ENCODE measurements around the gene ARHGAP15. TPM values are rescaled to one million over a fixed set of nuclear protein-coding genes. Genes with fewer than 3 reads are reported as not detected.

Gene ARHGAP15
- total and polyA plus RNA-seq, 4 experiments from 2014 or later: 218 to 524 (median 365) TPM

- peak overlapping the region in 2 of 7 donors; percentile 16 to 48 for H3K27ac Mint-ChIP-seq
- H3K4me3 Mint-ChIP-seq: no peak overlapping the region
- Histone ChIP-seq H3K27ac (ENCODE audit: low read depth, low read length) (no peak overlapping the region), H3K4me3 (ENCODE audit: low read length in 2 of 2) (no peak overlapping the region), H3K27me3 (ENCODE audit: insufficient read depth, low read length) (no peaks in the 10 kb centered on the region), H3K9me3 (ENCODE audit: control insufficient read depth in 1 of 2, low read length in 2 of 2) (no peaks in the 10 kb centered on the region), H3K4me1 (ENCODE audit: insufficient read depth, low read length) (no peaks in the 10 kb centered on the region), H3K36me3 (ENCODE audit: insufficient read depth, low read length) (peaks cover 44% of the 10 kb centered on the region)
- DNase-seq: no peak
- ChIA-PET POLR2A (ENCODE audit: partially characterized antibody) (no interaction called here), CTCF (ENCODE audit: partially characterized antibody) (no interaction called here)
- H3K36me3 Mint-ChIP-seq: peaks cover 84% of the 10 kb centered on the region in 2 donors
- intact Hi-C loops (cut with micrococcal nuclease): no loop called here
- H3K27me3 Mint-ChIP-seq: no peaks in the 10 kb centered on the region
- H3K4me1 Mint-ChIP-seq: peaks cover 11 to 22% (median 17%) of the 10 kb centered on the region in 4 donors
- H3K9me3 Mint-ChIP-seq: peaks cover 0 to 2% (median 0%) of the 10 kb centered on the region in 8 donors
These were observed 573.7 kb downstream of the ARHGAP15 start for GRCh38 chr2:143702931-143703330.

GRCh38 chr2:143704451-143705106 lies 575.4 kb downstream of the ARHGAP15 start:
- DNase-seq: no peak
- H3K27ac ChIP-seq (ENCODE audit: low read depth, low read length): no peak overlapping the region
- ChIA-PET POLR2A (ENCODE audit: partially characterized antibody) (no interaction called here), CTCF (ENCODE audit: partially characterized antibody) (no interaction called here)
- H3K27me3 Mint-ChIP-seq: no peaks in the 10 kb centered on the region
- H3K4me3 ChIP-seq (ENCODE audit: low read length in 2 of 2): no peak overlapping the region
- H3K27ac Mint-ChIP-seq: peak overlapping the region; percentile 5 to 63 (median 51)
- no peaks in the 10 kb centered on the region for H3K27me3 ChIP-seq (ENCODE audit: insufficient read depth, low read length)
- intact Hi-C loops (cut with micrococcal nuclease): no loop called here
- H3K9me3 Mint-ChIP-seq: peaks cover 0 to under 1% (median 0%) of the 10 kb centered on the region in 8 donors
- H3K4me3 Mint-ChIP-seq: peak overlapping the region in 1 of 8 donors; percentile 1
- no peaks in the 10 kb centered on the region for H3K9me3 ChIP-seq (ENCODE audit: control insufficient read depth in 1 of 2, low read length in 2 of 2)
- no peaks in the 10 kb centered on the region for H3K4me1 ChIP-seq (ENCODE audit: insufficient read depth, low read length)
- peaks cover 15 to 23% (median 17%) of the 10 kb centered on the region in 4 donors for H3K4me1 Mint-ChIP-seq
- H3K36me3 ChIP-seq (ENCODE audit: insufficient read depth, low read length): peaks cover 44% of the 10 kb centered on the region
- peaks cover 83 to 90% of the 10 kb centered on the region in 2 donors for H3K36me3 Mint-ChIP-seq

GRCh38 chr2:143705108-143705707 lies 576.0 kb downstream of the ARHGAP15 start:
- peaks cover 16 to 30% (median 19%) of the 10 kb centered on the region in 4 donors for H3K4me1 Mint-ChIP-seq
- DNase-seq: no peak
- Histone ChIP-seq H3K9me3 (ENCODE audit: control insufficient read depth in 1 of 2, low read length in 2 of 2) (no peaks in the 10 kb centered on the region), H3K4me1 (ENCODE audit: insufficient read depth, low read length) (no peaks in the 10 kb centered on the region), H3K27ac (ENCODE audit: low read depth, low read length) (no peak overlapping the region), H3K36me3 (ENCODE audit: insufficient read depth, low read length) (peaks cover 44% of the 10 kb centered on the region), H3K4me3 (ENCODE audit: low read length in 2 of 2) (no peak overlapping the region), H3K27me3 (ENCODE audit: insufficient read depth, low read length) (no peaks in the 10 kb centered on the region)
- H3K27ac Mint-ChIP-seq: peak overlapping the region in 2 of 7 donors; percentile 43 to 44
- intact Hi-C loops (cut with micrococcal nuclease): no loop called here
- CTCF ChIA-PET (ENCODE audit: partially characterized antibody): interaction anchor here (1.6 kb wide), 1 partner anchor 13 kb away, joined by 4 read pairs; no protein-coding TSS in a partner anchor
- peaks cover 83 to 90% of the 10 kb centered on the region in 2 donors for H3K36me3 Mint-ChIP-seq
- H3K9me3 Mint-ChIP-seq: peaks cover 0 to 6% (median 4%) of the 10 kb centered on the region in 8 donors
- no peaks in the 10 kb centered on the region for H3K27me3 Mint-ChIP-seq
- POLR2A ChIA-PET (ENCODE audit: partially characterized antibody): no interaction called here
- no peak overlapping the region for H3K4me3 Mint-ChIP-seq

- peaks cover 88 to 92% of the 10 kb centered on the region in 2 donors for H3K36me3 Mint-ChIP-seq
- H3K4me3 Mint-ChIP-seq: no peak overlapping the region
- POLR2A ChIA-PET (ENCODE audit: partially characterized antibody): no interaction called here
- no peak for DNase-seq
- no peaks in the 10 kb centered on the region for H3K4me1 ChIP-seq (ENCODE audit: insufficient read depth, low read length)
- no peaks in the 10 kb centered on the region for H3K9me3 ChIP-seq (ENCODE audit: control insufficient read depth in 1 of 2, low read length in 2 of 2)
- H3K27me3 Mint-ChIP-seq: no peaks in the 10 kb centered on the region
- peaks cover 5 to 17% (median 7%) of the 10 kb centered on the region in 8 donors for H3K9me3 Mint-ChIP-seq
- H3K27ac ChIP-seq (ENCODE audit: low read depth, low read length): no peak overlapping the region
- intact Hi-C loops (cut with micrococcal nuclease): no loop called here
- H3K4me3 ChIP-seq (ENCODE audit: low read length in 2 of 2): no peak overlapping the region
- CTCF ChIA-PET (ENCODE audit: partially characterized antibody): interaction anchor here (1.6 kb wide), 1 partner anchor 12 kb away, joined by 4 read pairs; no protein-coding TSS in a partner anchor
- peaks cover 46% of the 10 kb centered on the region for H3K36me3 ChIP-seq (ENCODE audit: insufficient read depth, low read length)
- no peak overlapping the region for H3K27ac Mint-ChIP-seq
- H3K27me3 ChIP-seq (ENCODE audit: insufficient read depth, low read length): no peaks in the 10 kb centered on the region
- H3K4me1 Mint-ChIP-seq: peaks cover 16 to 40% (median 21%) of the 10 kb centered on the region in 4 donors
These were observed 577.1 kb downstream of the ARHGAP15 start for GRCh38 chr2:143706354-143706753.

- Mint-ChIP-seq H3K4me1 (peaks cover 28 to 57% (median 30%) of the 10 kb centered on the region in 4 donors), H3K27me3 (no peaks in the 10 kb centered on the region), H3K9me3 (peaks cover 6 to 17% (median 9%) of the 10 kb centered on the region in 8 donors), H3K4me3 (no peak overlapping the region), H3K36me3 (peaks cover 88 to 96% of the 10 kb centered on the region in 2 donors), H3K27ac (peak overlapping the region in 2 of 7 donors; percentile 10 to 14)
- H3K4me3 ChIP-seq (ENCODE audit: low read length in 2 of 2): no peak overlapping the region
- no peak for DNase-seq
- POLR2A ChIA-PET (ENCODE audit: partially characterized antibody): no interaction called here
- CTCF ChIA-PET (ENCODE audit: partially characterized antibody): no interaction called here
- no peak overlapping the region for H3K27ac ChIP-seq (ENCODE audit: low read depth, low read length)
- H3K36me3 ChIP-seq (ENCODE audit: insufficient read depth, low read length): peaks cover 38% of the 10 kb centered on the region
- no peaks in the 10 kb centered on the region for H3K27me3 ChIP-seq (ENCODE audit: insufficient read depth, low read length)
- no peaks in the 10 kb centered on the region for H3K9me3 ChIP-seq (ENCODE audit: control insufficient read depth in 1 of 2, low read length in 2 of 2)
- H3K4me1 ChIP-seq (ENCODE audit: insufficient read depth, low read length): no peaks in the 10 kb centered on the region
- intact Hi-C loops (cut with micrococcal nuclease): no loop called here
These were observed 579.5 kb downstream of the ARHGAP15 start for GRCh38 chr2:143708682-143709081.

- H3K4me3 Mint-ChIP-seq: no peak overlapping the region
- ChIA-PET CTCF (ENCODE audit: partially characterized antibody) (no interaction called here), POLR2A (ENCODE audit: partially characterized antibody) (interaction anchor here (0.9 kb wide), 1 partner anchor 8 kb away, joined by 3 read pairs; no protein-coding TSS in a partner anchor)
- Histone ChIP-seq H3K4me3 (ENCODE audit: low read length in 2 of 2) (no peak overlapping the region), H3K4me1 (ENCODE audit: insufficient read depth, low read length) (no peaks in the 10 kb centered on the region), H3K9me3 (ENCODE audit: control insufficient read depth in 1 of 2, low read length in 2 of 2) (no peaks in the 10 kb centered on the region), H3K27ac (ENCODE audit: low read depth, low read length) (no peak overlapping the region), H3K27me3 (ENCODE audit: insufficient read depth, low read length) (no peaks in the 10 kb centered on the region), H3K36me3 (ENCODE audit: insufficient read depth, low read length) (peaks cover 23% of the 10 kb centered on the region)
- intact Hi-C loops (cut with micrococcal nuclease): no loop called here
- H3K4me1 Mint-ChIP-seq: peaks cover 32 to 66% (median 38%) of the 10 kb centered on the region in 4 donors
- H3K27me3 Mint-ChIP-seq: no peaks in the 10 kb centered on the region
- H3K36me3 Mint-ChIP-seq: peaks cover 84 to 89% of the 10 kb centered on the region in 2 donors
- H3K27ac Mint-ChIP-seq: peak overlapping the region in 1 of 7 donors; percentile 59
- no peak for DNase-seq
- peaks cover 6 to 17% (median 9%) of the 10 kb centered on the region in 8 donors for H3K9me3 Mint-ChIP-seq
These were observed 581.0 kb downstream of the ARHGAP15 start for GRCh38 chr2:143710196-143710595.

- Histone ChIP-seq H3K27ac (ENCODE audit: low read depth, low read length) (no peak overlapping the region), H3K9me3 (ENCODE audit: control insufficient read depth in 1 of 2, low read length in 2 of 2) (no peaks in the 10 kb centered on the region), H3K4me3 (ENCODE audit: low read length in 2 of 2) (no peak overlapping the region), H3K4me1 (ENCODE audit: insufficient read depth, low read length) (no peaks in the 10 kb centered on the region), H3K27me3 (ENCODE audit: insufficient read depth, low read length) (no peaks in the 10 kb centered on the region), H3K36me3 (ENCODE audit: insufficient read depth, low read length) (peaks cover 16% of the 10 kb centered on the region)
- CTCF ChIA-PET (ENCODE audit: partially characterized antibody): no interaction called here
- Mint-ChIP-seq H3K9me3 (peaks cover 6 to 17% (median 9%) of the 10 kb centered on the region in 8 donors), H3K4me3 (no peak overlapping the region), H3K36me3 (peaks cover 81 to 87% of the 10 kb centered on the region in 2 donors), H3K27ac (peak overlapping the region in 2 of 7 donors; percentile 22 to 29), H3K4me1 (peaks cover 35 to 71% (median 43%) of the 10 kb centered on the region in 4 donors), H3K27me3 (no peaks in the 10 kb centered on the region)
- intact Hi-C loops (cut with micrococcal nuclease): no loop called here
- no peak for DNase-seq
- POLR2A ChIA-PET (ENCODE audit: partially characterized antibody): no interaction called here
These were observed 581.7 kb downstream of the ARHGAP15 start for GRCh38 chr2:143710879-143711278.

Measured in CD4-positive, alpha-beta memory T cell (primary cell).